B cell (primary cell): ENCODE results near the gene IGF2BP3.

Experiments used
- EZH2 ChIP-seq: IDR thresholded peaks from 2 replicates; pipeline ENCODE4 v1.6.1; 2012; ENCODE audit warnings: borderline replicate concordance, low read depth, mild to moderate bottlenecking, moderate library complexity, low read length; ENCODE audit not compliant: insufficient read depth, poor library complexity, severe bottlenecking
- TF ChIP-seq, protein P1 (sequence below): fragments of 200-600 bp; IDR thresholded peaks from one replicate; pipeline ENCODE4 v1.8.0; 2022; ENCODE audit warnings: antibody characterized with exemption, mild to moderate bottlenecking

DNA sequence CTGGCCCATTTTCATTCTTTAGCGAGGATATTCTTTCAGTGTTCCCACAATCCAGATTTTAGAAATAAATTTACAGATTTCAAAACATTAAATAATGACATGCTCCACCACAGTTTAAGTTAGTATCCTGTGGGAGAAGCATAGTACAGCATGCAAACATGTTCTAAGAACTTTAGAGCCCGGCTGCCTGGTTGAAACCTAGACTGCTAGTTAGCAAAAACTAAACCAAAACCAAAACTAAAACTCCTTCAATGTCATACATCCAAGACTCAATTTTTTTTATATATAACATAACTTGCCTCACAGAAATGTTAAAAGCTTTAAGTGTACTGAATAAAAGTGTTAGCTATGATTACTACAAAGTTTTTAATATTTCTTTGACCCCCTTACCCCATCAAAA, 44.5 kb upstream of the IGF2BP3 start:
- TF ChIP-seq, protein P1, sequence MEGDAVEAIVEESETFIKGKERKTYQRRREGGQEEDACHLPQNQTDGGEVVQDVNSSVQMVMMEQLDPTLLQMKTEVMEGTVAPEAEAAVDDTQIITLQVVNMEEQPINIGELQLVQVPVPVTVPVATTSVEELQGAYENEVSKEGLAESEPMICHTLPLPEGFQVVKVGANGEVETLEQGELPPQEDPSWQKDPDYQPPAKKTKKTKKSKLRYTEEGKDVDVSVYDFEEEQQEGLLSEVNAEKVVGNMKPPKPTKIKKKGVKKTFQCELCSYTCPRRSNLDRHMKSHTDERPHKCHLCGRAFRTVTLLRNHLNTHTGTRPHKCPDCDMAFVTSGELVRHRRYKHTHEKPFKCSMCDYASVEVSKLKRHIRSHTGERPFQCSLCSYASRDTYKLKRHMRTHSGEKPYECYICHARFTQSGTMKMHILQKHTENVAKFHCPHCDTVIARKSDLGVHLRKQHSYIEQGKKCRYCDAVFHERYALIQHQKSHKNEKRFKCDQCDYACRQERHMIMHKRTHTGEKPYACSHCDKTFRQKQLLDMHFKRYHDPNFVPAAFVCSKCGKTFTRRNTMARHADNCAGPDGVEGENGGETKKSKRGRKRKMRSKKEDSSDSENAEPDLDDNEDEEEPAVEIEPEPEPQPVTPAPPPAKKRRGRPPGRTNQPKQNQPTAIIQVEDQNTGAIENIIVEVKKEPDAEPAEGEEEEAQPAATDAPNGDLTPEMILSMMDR: no peak
- no peak for TF ChIP-seq EZH2
